ENCODE measurements around the gene PRKN. TPM values are rescaled to one million over a fixed set of nuclear protein-coding genes. Genes with fewer than 3 reads are reported as not detected.

The PRKN gene
- total RNA-seq, 2 experiments from 2014 or later, result not detected

DNA sequence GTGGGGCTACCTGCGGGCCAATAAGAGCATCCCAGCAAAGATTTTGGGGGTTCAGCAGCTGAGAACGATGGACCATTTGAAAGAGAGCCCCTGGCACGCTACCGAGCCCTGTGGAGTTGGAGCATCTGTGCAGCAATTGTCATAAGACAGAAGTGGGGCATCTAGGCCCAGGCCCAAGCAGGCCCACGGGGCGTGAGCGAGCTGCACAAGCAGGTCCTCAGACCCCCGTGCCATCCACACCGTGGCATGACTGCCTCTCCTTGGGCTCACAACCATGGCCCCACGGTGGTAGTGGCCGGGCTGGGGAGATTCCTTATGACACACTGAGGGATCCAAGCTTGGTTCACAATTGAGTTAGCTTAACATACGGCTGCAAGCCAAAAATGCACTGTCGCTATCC is 1350.5 kb downstream of the PRKN start:
- H3K4me1 Mint-ChIP-seq, result no peaks in the 10 kb centered on the region
- H3K4me3 Mint-ChIP-seq, result no peak overlapping the region

DNA sequence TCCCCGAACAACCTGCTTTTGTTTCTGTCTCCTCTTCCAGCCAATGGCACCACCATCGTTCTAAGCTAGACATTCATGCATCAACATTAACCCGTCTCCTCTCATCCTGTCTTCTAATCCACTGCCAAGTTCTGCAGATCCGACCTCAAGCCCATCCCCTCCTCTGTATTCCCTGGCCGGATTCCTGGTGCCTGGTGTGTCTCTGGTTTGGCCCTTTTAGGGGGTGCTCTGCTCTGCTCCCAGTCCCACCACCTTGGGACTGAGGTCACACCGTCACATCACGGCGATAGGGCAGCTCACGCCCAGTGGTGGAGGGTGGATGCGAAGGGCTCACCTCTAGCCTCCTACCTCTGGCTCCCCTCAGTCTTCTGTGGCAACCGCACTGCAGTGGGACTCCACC is 1351.2 kb downstream of the PRKN start:
- DNase-seq (no peak), ATAC-seq (no peak)
- Mint-ChIP-seq H3K4me1 (no peaks in the 10 kb centered on the region), H3K27me3 (peaks cover 3% of the 10 kb centered on the region), H3K9me3 (ENCODE audit: low read depth) (no peaks in the 10 kb centered on the region), H3K4me3 (no peak overlapping the region), H3K36me3 (no peaks in the 10 kb centered on the region), H3K27ac (no peak overlapping the region)
- CTCF ChIA-PET, result interaction anchor here (1.3 kb wide), 1 partner anchor 446 kb away, joined by 4 read pairs; no protein-coding TSS in a partner anchor

More for the DNA sequence above, 1350.5 kb downstream of the PRKN start:
- no peak for DNase-seq
- no peak for ATAC-seq
- peaks cover 3% of the 10 kb centered on the region for H3K27me3 Mint-ChIP-seq
- H3K27ac Mint-ChIP-seq, result no peak overlapping the region
- no peaks in the 10 kb centered on the region for H3K9me3 Mint-ChIP-seq (ENCODE audit: low read depth)
- CTCF ChIA-PET, result interaction anchor here (1.3 kb wide), 2 partner anchors 103 to 446 kb away, joined by 3 to 4 read pairs; partner anchors contain the start of gene AGPAT4
- H3K36me3 Mint-ChIP-seq, result no peaks in the 10 kb centered on the region

DNA sequence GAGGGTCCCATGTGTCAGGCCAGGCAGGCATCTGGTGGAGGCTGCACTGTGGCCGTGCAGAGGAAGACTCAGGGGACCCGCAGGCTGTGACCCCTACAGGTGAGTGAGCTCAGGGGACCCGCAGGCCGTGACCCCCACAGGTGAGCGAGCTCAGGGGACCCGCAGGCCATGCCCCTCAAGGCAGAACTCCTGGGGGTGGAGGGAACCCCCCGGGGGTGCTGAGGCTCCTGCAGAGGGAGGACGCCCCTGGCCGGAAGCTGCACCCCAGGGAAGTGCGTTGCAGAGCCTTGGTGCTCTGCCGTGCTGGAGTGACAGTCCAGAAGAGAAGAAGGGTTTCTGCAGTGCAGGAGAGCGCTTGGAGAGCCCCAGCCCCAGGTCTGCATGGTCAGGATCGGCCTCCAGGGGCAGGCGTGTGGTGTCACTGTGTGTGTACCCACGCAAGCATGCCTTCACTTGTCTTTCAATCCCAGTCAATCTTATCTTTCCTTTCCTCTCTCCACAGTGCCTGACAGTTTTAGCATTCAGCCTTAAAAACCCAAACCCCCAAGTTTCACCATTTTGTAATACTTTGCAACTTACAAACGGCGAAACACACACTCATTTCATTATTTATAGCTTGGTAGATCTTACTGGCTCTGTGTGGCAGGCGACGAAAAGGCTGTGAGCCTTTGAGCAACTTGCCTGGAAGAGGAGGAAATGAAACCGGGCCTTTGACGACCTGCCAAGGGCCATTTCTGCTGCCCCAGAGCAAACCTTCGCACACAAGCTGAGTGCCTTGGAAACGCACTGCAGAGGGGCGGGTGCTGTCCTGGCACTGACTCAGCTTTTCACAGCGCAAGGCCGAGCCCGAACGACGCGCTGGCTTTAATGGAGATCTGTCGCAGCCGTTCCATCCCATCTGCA is 1352.3 kb downstream of the PRKN start:
- Mint-ChIP-seq H3K4me1 (no peaks in the 10 kb centered on the region), H3K4me3 (no peak overlapping the region), H3K36me3 (no peaks in the 10 kb centered on the region), H3K9me3 (ENCODE audit: low read depth) (no peaks in the 10 kb centered on the region), H3K27ac (no peak overlapping the region), H3K27me3 (peaks cover 3% of the 10 kb centered on the region)
- CTCF ChIA-PET, result interaction anchor here (6.0 kb wide), 1 partner anchor 446 kb away, joined by 179 read pairs; no protein-coding TSS in a partner anchor
- DNase-seq (no peak), ATAC-seq (no peak)

DNA sequence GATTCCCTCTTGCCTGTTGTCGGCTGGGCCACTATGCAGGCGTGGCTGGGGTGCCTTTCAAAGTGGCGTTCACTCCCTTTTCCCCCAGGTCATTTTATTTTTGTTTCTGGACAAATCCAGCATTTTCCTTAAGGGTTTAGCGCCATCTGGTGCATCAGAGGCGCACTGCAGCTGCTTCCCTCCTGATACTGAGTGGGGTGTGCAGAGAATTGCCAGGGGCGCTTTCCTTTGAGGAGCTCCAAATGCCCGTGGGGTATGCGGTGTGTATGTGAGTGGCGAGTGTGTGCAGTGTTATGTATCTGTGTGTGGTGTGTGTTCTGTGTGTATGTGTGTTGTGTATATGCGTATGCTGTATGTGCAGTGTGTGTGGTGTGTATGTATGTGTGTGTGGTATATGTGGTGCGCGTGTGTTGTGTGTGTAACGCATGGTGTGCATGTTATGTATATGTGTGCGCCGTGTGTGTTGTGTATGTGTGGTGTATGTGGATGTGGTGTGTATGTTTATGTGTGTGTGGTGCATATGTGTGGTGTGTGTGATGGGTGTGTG is 1353.6 kb downstream of the PRKN start:
- no peak overlapping the region for H3K27ac Mint-ChIP-seq
- no peak overlapping the region for H3K4me3 Mint-ChIP-seq
- no peaks in the 10 kb centered on the region for H3K9me3 Mint-ChIP-seq (ENCODE audit: low read depth)
- no peaks in the 10 kb centered on the region for H3K4me1 Mint-ChIP-seq
- no peaks in the 10 kb centered on the region for H3K36me3 Mint-ChIP-seq
- CTCF ChIA-PET, result interaction anchor here (0.5 to 6.0 kb wide), 21 partner anchors 11 to 640 kb away, joined by 3 to 179 read pairs (median 3); no protein-coding TSS in a partner anchor
- no peaks in the 10 kb centered on the region for H3K27me3 Mint-ChIP-seq
- DNase-seq, result peak; percentile 71
- ATAC-seq, result peak; percentile 57

DNA sequence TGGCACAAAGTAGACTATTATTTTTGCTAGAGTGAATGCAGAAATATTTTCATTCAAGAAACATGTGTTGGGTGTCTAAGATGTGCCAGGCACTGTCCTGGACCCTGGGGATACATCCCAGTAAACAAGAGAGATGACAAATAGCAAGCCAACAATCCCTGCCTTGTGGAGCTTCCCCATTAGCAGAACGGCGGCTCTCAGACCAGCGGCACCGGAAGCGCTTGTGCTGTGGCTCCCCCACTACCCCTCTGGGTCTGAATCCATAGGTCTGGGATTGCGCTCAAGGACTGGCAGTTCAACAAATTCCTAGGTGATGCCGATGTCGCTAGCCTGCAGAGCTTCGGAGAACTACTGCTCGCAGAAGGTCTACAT is 1355.2 kb downstream of the PRKN start:
- ATAC-seq, result no peak

DNA sequence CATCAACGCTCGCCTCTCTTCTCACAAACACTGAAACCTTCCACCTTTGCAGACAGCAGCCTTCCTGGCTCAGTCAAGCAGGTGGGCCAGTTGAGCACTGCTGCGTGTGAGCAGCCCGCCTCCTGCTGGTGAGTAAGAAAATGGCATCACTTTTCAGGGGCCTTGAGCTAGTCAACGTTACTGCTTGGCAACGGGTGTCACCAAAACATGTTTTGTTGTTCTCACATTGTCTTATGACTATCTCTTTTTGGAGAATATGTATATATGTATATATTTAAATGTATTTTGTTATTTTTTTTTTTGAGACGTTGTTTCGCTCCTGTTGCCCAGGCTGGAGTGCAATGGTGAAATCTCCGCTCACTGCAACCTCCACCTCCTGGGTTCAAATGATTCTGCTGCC is 1356.7 kb downstream of the PRKN start:
- Mint-ChIP-seq H3K4me3 (no peak overlapping the region), H3K36me3 (no peaks in the 10 kb centered on the region), H3K27ac (no peak overlapping the region), H3K4me1 (no peaks in the 10 kb centered on the region), H3K27me3 (no peaks in the 10 kb centered on the region), H3K9me3 (ENCODE audit: low read depth) (no peaks in the 10 kb centered on the region)
- CTCF ChIA-PET, result interaction anchor here (0.6 to 6.0 kb wide), 33 partner anchors 8 to 850 kb away, joined by 3 to 179 read pairs (median 4); partner anchors contain the start of genes AGPAT4 and MAP3K4
- peak; percentile 76 for DNase-seq
- ATAC-seq, result peak; percentile 89

More for the DNA sequence above, 1355.2 kb downstream of the PRKN start:
- CTCF ChIA-PET, result interaction anchor here (1.4 to 6.0 kb wide), 4 partner anchors 382 to 639 kb away, joined by 3 to 179 read pairs (median 13); no protein-coding TSS in a partner anchor
- H3K27ac Mint-ChIP-seq, result no peak overlapping the region
- DNase-seq, result no peak
- no peaks in the 10 kb centered on the region for H3K4me1 Mint-ChIP-seq
- no peak overlapping the region for H3K4me3 Mint-ChIP-seq
- no peaks in the 10 kb centered on the region for H3K27me3 Mint-ChIP-seq
- no peaks in the 10 kb centered on the region for H3K36me3 Mint-ChIP-seq
- H3K9me3 Mint-ChIP-seq (ENCODE audit: low read depth), result no peaks in the 10 kb centered on the region

DNA sequence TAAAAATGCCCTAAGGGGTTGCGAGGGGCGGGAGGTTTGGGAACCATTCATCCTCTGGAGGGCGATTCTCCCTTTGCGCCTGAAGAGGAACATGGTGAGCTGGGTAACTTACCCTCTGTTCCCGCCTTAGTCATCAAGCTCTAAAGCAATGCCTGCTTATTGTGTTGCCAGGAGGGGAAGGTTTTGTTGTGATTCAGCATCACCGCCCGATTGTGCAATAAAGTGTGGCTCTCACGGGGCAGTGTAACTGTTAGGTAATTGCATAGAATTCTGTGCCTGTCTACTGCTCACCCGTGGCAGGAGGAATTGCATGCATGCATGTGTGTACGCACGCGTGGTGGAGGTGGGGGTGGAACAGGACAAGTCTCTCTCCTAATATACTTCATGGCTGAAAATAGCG is 1358.2 kb downstream of the PRKN start:
- CTCF ChIA-PET, result interaction anchor here (3.9 kb wide), 1 partner anchor 439 kb away, joined by 24 read pairs; no protein-coding TSS in a partner anchor
- H3K27me3 Mint-ChIP-seq, result no peaks in the 10 kb centered on the region
- H3K4me1 Mint-ChIP-seq, result no peaks in the 10 kb centered on the region
- H3K27ac Mint-ChIP-seq, result no peak overlapping the region
- H3K4me3 Mint-ChIP-seq, result no peak overlapping the region
- H3K36me3 Mint-ChIP-seq, result no peaks in the 10 kb centered on the region
- no peak for DNase-seq
- H3K9me3 Mint-ChIP-seq (ENCODE audit: low read depth), result no peaks in the 10 kb centered on the region
- no peak for ATAC-seq

DNA sequence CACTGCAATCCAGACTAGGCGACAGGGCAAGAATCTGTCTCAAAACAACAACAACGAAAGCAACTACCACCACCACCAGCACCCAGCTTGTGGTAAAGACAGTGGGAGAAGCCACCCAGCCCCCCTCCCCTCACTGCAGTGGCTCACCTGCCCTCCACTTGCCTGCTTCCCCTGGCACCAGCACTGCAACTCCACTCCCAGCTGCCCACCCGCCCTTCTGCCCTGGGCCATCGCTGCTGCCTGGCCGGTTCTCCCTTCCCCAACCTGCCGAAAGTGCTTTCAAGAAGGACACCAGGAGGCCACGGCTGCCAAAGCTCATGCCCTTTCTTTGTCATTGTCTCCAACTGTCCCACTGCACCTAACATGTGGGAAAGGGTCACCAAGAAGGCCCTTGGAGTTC is 1359.1 kb downstream of the PRKN start:
- Mint-ChIP-seq H3K27me3 (no peaks in the 10 kb centered on the region), H3K4me1 (no peaks in the 10 kb centered on the region), H3K9me3 (ENCODE audit: low read depth) (peaks cover under 1% of the 10 kb centered on the region), H3K27ac (no peak overlapping the region), H3K36me3 (no peaks in the 10 kb centered on the region), H3K4me3 (no peak overlapping the region)
- ATAC-seq (no peak), DNase-seq (no peak)
- CTCF ChIA-PET, result interaction anchor here (3.9 kb wide), 1 partner anchor 438 kb away, joined by 24 read pairs; no protein-coding TSS in a partner anchor

DNA sequence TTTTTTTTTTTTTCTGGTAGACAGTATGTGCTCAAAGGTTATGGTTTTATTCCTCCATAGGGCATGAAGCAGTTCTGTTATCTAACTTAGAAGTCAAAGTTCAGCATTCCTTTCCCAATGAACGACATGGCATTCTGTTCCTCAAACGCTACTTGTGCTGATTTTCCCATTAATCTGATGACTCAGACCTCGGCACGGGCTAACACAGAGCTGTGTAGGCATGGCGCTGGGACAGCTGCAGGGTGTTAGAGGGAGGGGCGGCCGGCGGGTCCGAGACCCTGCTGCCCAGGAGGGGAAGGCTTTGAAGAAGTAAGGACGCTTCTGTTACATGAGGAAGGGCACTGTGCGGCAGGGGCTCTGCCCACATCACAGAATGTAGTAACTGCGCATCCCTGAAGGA is 1360.1 kb downstream of the PRKN start:
- Mint-ChIP-seq H3K36me3 (peaks cover 3% of the 10 kb centered on the region), H3K4me1 (no peaks in the 10 kb centered on the region), H3K27ac (no peak overlapping the region), H3K27me3 (no peaks in the 10 kb centered on the region), H3K9me3 (ENCODE audit: low read depth) (peaks cover 4% of the 10 kb centered on the region), H3K4me3 (no peak overlapping the region)
- no peak for ATAC-seq
- no peak for DNase-seq
- CTCF ChIA-PET, result interaction anchor here (3.9 kb wide), 1 partner anchor 437 kb away, joined by 24 read pairs; no protein-coding TSS in a partner anchor

DNA sequence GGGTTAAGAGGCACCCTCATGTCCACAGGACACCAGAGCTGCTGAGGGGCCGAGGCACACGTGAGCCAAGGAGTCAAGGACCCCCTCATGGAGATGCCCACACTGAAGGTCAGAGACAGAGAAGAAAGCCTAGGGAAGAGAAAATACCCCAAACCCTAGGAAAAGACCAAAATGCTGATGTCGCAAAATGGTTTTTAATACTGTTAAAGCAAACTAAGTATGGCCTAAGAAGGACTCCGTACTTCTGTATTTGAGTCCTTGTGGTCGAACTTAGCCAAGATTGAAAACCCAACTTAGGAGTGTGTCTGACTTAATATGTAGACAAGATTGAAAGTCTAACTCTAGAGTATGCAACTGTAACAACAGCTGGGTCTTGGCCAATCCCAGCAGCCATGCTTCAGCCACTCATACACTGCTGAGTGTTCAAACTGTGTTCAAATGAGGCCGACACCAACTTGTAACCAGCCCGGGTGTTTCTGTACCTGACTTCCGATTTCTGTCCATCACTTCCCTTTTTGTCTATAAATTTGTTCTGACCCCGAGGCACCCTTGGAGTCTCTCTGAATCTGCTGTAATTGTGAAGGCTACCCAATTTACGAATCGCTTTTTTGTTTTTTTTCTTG is 1361.2 kb downstream of the PRKN start:
- Mint-ChIP-seq H3K4me3 (no peak overlapping the region), H3K4me1 (no peaks in the 10 kb centered on the region), H3K27me3 (no peaks in the 10 kb centered on the region), H3K27ac (no peak overlapping the region), H3K9me3 (ENCODE audit: low read depth) (peaks cover 4% of the 10 kb centered on the region), H3K36me3 (peaks cover 3% of the 10 kb centered on the region)
- DNase-seq (no peak), ATAC-seq (no peak)
- CTCF ChIA-PET, result interaction anchor here (0.6 to 3.9 kb wide), 2 partner anchors 436 to 633 kb away, joined by 3 to 24 read pairs; no protein-coding TSS in a partner anchor

DNA sequence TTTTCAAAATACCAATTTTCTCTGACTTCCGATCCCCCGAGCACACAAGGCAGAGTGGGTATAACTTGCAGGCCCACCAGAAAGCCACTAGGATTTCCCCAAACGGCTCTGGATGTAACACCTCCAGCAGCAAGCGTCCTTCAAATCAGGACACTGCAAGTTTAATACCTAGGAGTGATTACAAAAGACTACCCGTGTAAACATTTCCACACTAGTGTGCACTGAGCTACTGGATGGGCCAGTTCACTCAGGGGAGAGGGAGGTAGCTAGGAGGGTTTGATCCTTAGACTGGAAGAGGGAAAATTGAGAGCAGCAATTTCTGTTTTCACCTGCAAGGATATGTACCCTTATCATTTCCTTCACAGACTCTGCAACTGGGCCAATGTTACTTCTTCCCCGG is 1361.9 kb downstream of the PRKN start:
- Mint-ChIP-seq H3K4me1 (no peaks in the 10 kb centered on the region), H3K36me3 (peaks cover 3% of the 10 kb centered on the region)
- ATAC-seq, result no peak

DNA sequence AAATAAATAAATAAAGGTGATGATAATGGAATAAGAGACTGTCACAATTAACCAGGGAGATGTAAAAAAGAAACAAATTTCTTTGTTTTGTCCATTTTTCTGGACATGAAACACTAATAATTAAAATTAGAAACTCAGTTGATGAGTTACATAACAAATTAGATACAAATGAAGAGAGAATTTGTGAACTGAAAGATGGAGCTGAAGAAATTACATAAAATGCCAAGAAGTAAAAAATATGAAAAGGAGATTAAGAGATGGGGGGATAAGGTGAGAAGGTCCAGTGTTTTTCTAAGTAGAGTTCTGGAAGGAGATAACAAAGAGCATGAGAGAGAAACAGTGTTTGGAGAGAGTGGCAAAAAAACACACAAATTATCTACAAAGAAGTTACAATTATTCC is 1364.3 kb downstream of the PRKN start:
- CTCF ChIA-PET, result interaction anchor here (1.0 kb wide), 1 partner anchor 11 kb away, joined by 3 read pairs; no protein-coding TSS in a partner anchor
- Mint-ChIP-seq H3K27me3 (no peaks in the 10 kb centered on the region), H3K4me3 (no peak overlapping the region), H3K36me3 (peaks cover 3% of the 10 kb centered on the region), H3K9me3 (ENCODE audit: low read depth) (peaks cover 4% of the 10 kb centered on the region), H3K4me1 (no peaks in the 10 kb centered on the region), H3K27ac (no peak overlapping the region)
- no peak for ATAC-seq
- no peak for DNase-seq

More for the DNA sequence above, 1361.9 kb downstream of the PRKN start:
- no peak for DNase-seq
- CTCF ChIA-PET, result no interaction called here
- Mint-ChIP-seq H3K27me3 (no peaks in the 10 kb centered on the region), H3K9me3 (ENCODE audit: low read depth) (peaks cover 4% of the 10 kb centered on the region), H3K4me3 (no peak overlapping the region), H3K27ac (no peak overlapping the region)

DNA sequence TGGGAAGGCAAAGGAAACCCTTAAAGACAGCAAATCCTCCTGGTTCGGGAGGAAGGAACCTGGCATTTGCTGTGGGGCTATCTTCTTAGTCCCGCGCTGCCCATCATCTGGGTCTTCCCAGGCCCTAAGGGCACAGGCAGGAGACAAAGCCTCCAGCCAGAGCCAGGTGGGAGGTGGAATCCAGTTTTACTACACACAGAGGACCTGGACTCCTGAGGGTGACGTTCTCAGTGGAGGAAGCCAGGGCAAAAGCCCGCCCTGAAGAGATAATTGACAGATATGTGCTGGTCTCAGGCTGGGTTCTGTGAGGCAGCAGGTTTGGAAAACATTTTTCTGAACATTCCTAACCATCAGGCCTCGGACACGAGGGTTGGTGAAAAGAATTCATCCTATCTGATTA is 1365.3 kb downstream of the PRKN start:
- H3K4me3 Mint-ChIP-seq, result no peak overlapping the region
- peaks cover 3% of the 10 kb centered on the region for H3K36me3 Mint-ChIP-seq
- no peak for DNase-seq
- no peaks in the 10 kb centered on the region for H3K27me3 Mint-ChIP-seq
- H3K27ac Mint-ChIP-seq, result no peak overlapping the region
- CTCF ChIA-PET, result interaction anchor here (1.8 kb wide), 1 partner anchor 9 kb away, joined by 9 read pairs; no protein-coding TSS in a partner anchor
- H3K9me3 Mint-ChIP-seq (ENCODE audit: low read depth), result peaks cover 4% of the 10 kb centered on the region
- no peak for ATAC-seq
- no peaks in the 10 kb centered on the region for H3K4me1 Mint-ChIP-seq
